Omental fat pad (tissue), 4 donors: ENCODE data around the gene SLAIN2. TPM values are rescaled to one million over a fixed set of nuclear protein-coding genes. Genes with fewer than 3 reads are reported as not detected.
"Not testable (repeated sequence)": the region's sequence is repeated elsewhere in the genome, so short reads cannot be mapped to it uniquely, and the experiment has no call there.

ENCODE experiments used
- ATAC-seq: fragments of 150-250 bp; one replicate; pipeline ENCODE4 v1.9.1; 2016; ENCODE audit warnings: mild to moderate bottlenecking, moderate library complexity; ENCODE audit not compliant: low FRiP score
- DNase-seq: peaks from one replicate; pipeline ENCODE4 v3.0.0-alpha.2; 2019; ENCODE audit warnings: low spot score
- CTCF ChIP-seq, 3 donors: fragments of 450-650 bp; IDR thresholded peaks; one replicate each; pipeline ENCODE4 v1.5.1; 2016 to 2017; ENCODE audit warnings: antibody characterized with exemption in 3 of 3, mild to moderate bottlenecking in 3 of 3, moderate library complexity in 2 of 3
- total RNA-seq, 4 donors: library from RNA; depleted of rRNA; stranded (reverse); fragments of >200 nt; gene quantifications; one replicate each; pipeline ENCODE4 v1.1.0, GENCODE V29; 2016

SLAIN2 gene
- total RNA-seq, 4 donors from 2014 or later, result 27.7 to 92.6 (median 57.4) TPM

GRCh38 chr4:48428926-48429325, 87.6 kb downstream of the SLAIN2 start:
- no peak for TF ChIP-seq CTCF (IDR thresholded peaks at IDR 0.05)
- ATAC-seq (no peak), DNase-seq (no peak)

- no peak for TF ChIP-seq CTCF (IDR thresholded peaks at IDR 0.05)
- DNase-seq (no peak), ATAC-seq (no peak)
Measured at GRCh38 chr4:48429709-48430474, 88.6 kb downstream of the SLAIN2 start.

GRCh38 chr4:48431401-48431800, 90.1 kb downstream of the SLAIN2 start:
- no peak for DNase-seq
- TF ChIP-seq CTCF (IDR thresholded peaks at IDR 0.05), result no peak
- ATAC-seq, result no peak

- ATAC-seq (no peak), DNase-seq (no peak)
- no peak for TF ChIP-seq CTCF (IDR thresholded peaks at IDR 0.05)
Measured at GRCh38 chr4:48432017-48432416, 90.7 kb downstream of the SLAIN2 start.

GRCh38 chr4:48436318-48436717, 95.0 kb downstream of the SLAIN2 start:
- TF ChIP-seq CTCF (IDR thresholded peaks at IDR 0.05), result no peak
- DNase-seq (no peak), ATAC-seq (no peak)

- TF ChIP-seq CTCF (IDR thresholded peaks at IDR 0.05), result no peak
- ATAC-seq, result no peak
- DNase-seq, result no peak
Measured at GRCh38 chr4:48439988-48440387, 98.7 kb downstream of the SLAIN2 start.

GRCh38 chr4:48440914-48441313, 99.6 kb downstream of the SLAIN2 start:
- DNase-seq, ATAC-seq: not testable (repeated sequence)
